ENCODE results near the gene LDLRAD4. TPM values are rescaled to one million over a fixed set of nuclear protein-coding genes. Genes with fewer than 3 reads are reported as not detected.

Gene LDLRAD4
- total RNA-seq, 1 donor, result 0.54 TPM

- TF ChIP-seq, protein P1, sequence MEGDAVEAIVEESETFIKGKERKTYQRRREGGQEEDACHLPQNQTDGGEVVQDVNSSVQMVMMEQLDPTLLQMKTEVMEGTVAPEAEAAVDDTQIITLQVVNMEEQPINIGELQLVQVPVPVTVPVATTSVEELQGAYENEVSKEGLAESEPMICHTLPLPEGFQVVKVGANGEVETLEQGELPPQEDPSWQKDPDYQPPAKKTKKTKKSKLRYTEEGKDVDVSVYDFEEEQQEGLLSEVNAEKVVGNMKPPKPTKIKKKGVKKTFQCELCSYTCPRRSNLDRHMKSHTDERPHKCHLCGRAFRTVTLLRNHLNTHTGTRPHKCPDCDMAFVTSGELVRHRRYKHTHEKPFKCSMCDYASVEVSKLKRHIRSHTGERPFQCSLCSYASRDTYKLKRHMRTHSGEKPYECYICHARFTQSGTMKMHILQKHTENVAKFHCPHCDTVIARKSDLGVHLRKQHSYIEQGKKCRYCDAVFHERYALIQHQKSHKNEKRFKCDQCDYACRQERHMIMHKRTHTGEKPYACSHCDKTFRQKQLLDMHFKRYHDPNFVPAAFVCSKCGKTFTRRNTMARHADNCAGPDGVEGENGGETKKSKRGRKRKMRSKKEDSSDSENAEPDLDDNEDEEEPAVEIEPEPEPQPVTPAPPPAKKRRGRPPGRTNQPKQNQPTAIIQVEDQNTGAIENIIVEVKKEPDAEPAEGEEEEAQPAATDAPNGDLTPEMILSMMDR (IDR thresholded peaks at IDR 0.05; ENCODE audit: insufficient read depth, low read length), result no peak
- no peak for DNase-seq (ENCODE audit: low read depth)
- H3K4me3 ChIP-seq (ENCODE audit: low read depth, low read length), result no peak overlapping the region
Observed at GRCh38 chr18:13178976-13179375, 39.6 kb upstream of the LDLRAD4 start.

DNA sequence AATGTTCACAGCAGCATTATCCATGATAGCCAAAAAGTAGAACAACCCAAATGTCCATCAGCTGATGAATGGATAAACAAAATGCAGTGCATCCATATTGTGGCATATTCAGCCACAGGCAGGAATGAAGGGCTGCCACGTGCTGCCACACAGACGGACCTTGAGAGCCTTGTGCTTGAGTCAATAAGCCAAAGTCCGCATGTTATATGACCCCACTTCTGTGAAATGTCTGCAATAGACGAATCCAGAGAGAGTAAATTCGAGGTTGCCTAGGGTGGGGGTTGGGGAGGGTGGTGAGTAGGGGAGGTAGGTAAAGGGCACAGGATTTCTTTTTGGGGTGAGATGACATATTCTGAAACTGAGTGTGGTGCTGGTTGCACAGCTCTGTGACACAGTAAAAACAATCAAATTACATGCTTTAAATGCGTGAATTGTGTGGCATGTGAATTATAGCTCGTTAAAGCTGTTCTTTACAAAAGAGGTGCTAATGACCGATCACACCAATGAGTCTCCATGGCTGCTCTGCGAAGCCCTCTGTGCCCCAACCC is 38.9 kb upstream of the LDLRAD4 start:
- no peak for DNase-seq (ENCODE audit: low read depth)
- TF ChIP-seq, protein P1 (IDR thresholded peaks at IDR 0.05; ENCODE audit: insufficient read depth, low read length), result no peak
- no peak overlapping the region for H3K4me3 ChIP-seq (ENCODE audit: low read depth, low read length)

DNA sequence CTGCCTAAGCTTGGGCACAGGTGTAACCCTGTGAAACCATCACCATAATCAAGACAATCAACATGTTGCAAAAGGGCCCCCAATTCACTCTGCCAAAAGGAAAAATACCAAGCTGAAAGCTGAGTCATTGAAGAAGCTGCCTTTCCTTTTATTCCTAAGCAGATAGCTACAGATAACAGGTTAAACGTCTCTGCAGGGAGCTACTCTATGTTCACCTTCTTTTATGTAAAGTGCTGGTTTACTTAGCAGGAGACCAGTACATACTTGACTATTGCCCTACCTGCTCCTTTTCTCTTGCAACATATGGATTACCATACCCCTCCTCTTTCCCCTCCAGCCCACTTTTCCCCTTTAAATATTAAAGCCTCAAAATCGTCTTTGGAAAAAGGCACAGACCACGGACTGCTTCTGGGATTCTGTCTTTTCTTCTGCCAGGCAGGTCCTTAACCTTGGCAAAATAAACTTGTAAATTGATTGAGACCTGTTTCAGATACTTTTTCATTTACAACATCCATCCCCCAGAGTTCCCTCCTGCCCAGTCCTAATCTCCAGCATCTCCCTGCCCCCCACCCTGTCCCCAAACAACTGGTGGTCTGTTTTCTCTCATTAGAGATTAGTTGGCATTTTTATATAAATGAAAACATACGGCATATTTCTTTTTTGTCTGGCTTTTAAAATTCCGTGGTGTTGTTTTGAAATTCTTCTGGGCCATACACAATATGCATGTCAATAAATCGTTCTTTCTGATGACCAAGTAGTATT is 37.8 kb upstream of the LDLRAD4 start:
- no peak overlapping the region for H3K4me3 ChIP-seq (ENCODE audit: low read depth, low read length)
- TF ChIP-seq, protein P1 (IDR thresholded peaks at IDR 0.05; ENCODE audit: insufficient read depth, low read length), result no peak
- no peak for DNase-seq (ENCODE audit: low read depth)

DNA sequence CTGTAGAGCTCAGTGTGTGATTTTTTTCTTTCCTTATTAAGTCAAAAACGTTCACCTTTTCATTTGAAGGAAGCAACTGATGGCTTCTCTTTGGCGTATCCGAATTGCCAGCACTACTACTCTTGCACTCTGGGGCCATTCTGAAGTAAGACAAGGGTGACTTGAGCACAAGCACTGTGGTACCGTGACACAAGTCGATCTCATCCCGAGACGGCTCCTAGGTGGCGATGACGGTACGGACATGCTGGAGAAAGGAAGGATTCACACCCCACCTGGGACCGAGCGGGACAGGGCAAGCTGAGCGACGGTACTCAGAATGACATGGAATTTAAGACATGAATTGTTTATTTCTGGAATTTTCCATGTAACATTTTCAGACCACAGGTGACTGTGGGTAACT is 36.8 kb upstream of the LDLRAD4 start:
- TF ChIP-seq, protein P1 (IDR thresholded peaks at IDR 0.05; ENCODE audit: insufficient read depth, low read length), result no peak
- no peak overlapping the region for H3K4me3 ChIP-seq (ENCODE audit: low read depth, low read length)
- DNase-seq (ENCODE audit: low read depth), result no peak

DNA sequence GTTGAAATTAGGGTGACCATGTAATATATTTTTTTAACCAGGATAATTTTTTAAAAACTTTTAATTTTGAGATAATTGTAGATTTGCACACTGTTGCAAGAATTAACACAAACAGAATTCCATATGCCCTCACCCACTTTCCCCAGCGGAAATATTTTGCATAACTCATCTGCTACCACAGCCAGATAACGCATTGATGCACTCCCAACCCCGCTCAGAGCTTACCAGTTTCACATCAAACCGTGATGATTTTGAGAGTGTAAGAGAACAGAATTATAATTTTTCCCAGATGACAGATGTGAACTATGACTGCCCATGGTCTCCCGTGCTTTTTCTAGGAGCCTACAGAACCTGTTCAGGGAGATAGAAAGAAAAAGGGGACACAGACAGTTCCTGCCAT is 35.2 kb upstream of the LDLRAD4 start:
- TF ChIP-seq, protein P1 (IDR thresholded peaks at IDR 0.05; ENCODE audit: insufficient read depth, low read length), result no peak
- no peak for DNase-seq (ENCODE audit: low read depth)
- no peak overlapping the region for H3K4me3 ChIP-seq (ENCODE audit: low read depth, low read length)

DNA sequence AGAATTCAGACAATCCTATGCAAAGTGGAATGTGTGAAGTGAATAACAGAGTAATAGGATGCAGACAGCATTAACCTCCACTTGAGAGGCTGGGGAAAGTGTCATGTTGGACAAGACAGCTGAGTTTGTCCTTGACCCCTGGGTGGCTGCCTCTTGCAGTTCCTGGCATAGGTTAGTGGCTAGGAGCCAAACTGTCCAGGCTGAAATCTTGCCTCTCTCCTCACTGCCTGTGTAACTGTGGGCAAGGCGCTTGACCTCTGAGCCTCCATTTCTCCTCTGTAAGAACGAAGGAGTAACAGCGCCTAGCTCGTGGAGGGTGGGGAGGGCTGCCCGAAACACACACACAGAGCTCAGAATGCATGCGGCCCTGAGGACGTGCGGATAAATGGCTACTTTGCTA is 34.8 kb upstream of the LDLRAD4 start:
- TF ChIP-seq, protein P1 (IDR thresholded peaks at IDR 0.05; ENCODE audit: insufficient read depth, low read length), result no peak
- H3K4me3 ChIP-seq (ENCODE audit: low read depth, low read length), result no peak overlapping the region
- no peak for DNase-seq (ENCODE audit: low read depth)
